Measurements from ENCODE around the gene C2orf42. TPM values are rescaled to one million over a fixed set of nuclear protein-coding genes. Genes with fewer than 3 reads are reported as not detected.

Gene C2orf42
- total RNA-seq, 1 experiment from 2014 or later = 6.8 TPM

GRCh38 chr2:70192516-70192915, 1.7 kb upstream of the C2orf42 start (continued):
- TF ChIP-seq ARID4B (CRISPR knock-in tag; IDR thresholded peaks at IDR 0.05; ENCODE audit: borderline replicate concordance) (no peak), TP53 (CRISPR knock-in tag; IDR thresholded peaks at IDR 0.05) (no peak), IRF2 (CRISPR knock-in tag; IDR thresholded peaks at IDR 0.05; ENCODE audit: borderline replicate concordance, low read depth) (no peak), JAZF1 (CRISPR knock-in tag; IDR thresholded peaks at IDR 0.05) (no peak), ZNF396 (CRISPR knock-in tag; IDR thresholded peaks at IDR 0.05; ENCODE audit: borderline replicate concordance) (no peak), MXD4 (CRISPR knock-in tag; IDR thresholded peaks at IDR 0.05; ENCODE audit: borderline replicate concordance) (no peak), ATF6 (CRISPR knock-in tag; IDR thresholded peaks at IDR 0.05) (no peak), MYBL2 (CRISPR knock-in tag; IDR thresholded peaks at IDR 0.05) (no peak), EMX1 (CRISPR knock-in tag; IDR thresholded peaks at IDR 0.05) (no peak), PREB (CRISPR knock-in tag; IDR thresholded peaks at IDR 0.05; ENCODE audit: borderline replicate concordance) (no peak)
- TF ChIP-seq, protein P1, sequence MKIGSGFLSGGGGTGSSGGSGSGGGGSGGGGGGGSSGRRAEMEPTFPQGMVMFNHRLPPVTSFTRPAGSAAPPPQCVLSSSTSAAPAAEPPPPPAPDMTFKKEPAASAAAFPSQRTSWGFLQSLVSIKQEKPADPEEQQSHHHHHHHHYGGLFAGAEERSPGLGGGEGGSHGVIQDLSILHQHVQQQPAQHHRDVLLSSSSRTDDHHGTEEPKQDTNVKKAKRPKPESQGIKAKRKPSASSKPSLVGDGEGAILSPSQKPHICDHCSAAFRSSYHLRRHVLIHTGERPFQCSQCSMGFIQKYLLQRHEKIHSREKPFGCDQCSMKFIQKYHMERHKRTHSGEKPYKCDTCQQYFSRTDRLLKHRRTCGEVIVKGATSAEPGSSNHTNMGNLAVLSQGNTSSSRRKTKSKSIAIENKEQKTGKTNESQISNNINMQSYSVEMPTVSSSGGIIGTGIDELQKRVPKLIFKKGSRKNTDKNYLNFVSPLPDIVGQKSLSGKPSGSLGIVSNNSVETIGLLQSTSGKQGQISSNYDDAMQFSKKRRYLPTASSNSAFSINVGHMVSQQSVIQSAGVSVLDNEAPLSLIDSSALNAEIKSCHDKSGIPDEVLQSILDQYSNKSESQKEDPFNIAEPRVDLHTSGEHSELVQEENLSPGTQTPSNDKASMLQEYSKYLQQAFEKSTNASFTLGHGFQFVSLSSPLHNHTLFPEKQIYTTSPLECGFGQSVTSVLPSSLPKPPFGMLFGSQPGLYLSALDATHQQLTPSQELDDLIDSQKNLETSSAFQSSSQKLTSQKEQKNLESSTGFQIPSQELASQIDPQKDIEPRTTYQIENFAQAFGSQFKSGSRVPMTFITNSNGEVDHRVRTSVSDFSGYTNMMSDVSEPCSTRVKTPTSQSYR (CRISPR knock-in tag; IDR thresholded peaks at IDR 0.05) = no peak
- TF ChIP-seq, protein P2, sequence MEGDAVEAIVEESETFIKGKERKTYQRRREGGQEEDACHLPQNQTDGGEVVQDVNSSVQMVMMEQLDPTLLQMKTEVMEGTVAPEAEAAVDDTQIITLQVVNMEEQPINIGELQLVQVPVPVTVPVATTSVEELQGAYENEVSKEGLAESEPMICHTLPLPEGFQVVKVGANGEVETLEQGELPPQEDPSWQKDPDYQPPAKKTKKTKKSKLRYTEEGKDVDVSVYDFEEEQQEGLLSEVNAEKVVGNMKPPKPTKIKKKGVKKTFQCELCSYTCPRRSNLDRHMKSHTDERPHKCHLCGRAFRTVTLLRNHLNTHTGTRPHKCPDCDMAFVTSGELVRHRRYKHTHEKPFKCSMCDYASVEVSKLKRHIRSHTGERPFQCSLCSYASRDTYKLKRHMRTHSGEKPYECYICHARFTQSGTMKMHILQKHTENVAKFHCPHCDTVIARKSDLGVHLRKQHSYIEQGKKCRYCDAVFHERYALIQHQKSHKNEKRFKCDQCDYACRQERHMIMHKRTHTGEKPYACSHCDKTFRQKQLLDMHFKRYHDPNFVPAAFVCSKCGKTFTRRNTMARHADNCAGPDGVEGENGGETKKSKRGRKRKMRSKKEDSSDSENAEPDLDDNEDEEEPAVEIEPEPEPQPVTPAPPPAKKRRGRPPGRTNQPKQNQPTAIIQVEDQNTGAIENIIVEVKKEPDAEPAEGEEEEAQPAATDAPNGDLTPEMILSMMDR (IDR thresholded peaks at IDR 0.05) = no peak
- TF ChIP-seq, protein P3, sequence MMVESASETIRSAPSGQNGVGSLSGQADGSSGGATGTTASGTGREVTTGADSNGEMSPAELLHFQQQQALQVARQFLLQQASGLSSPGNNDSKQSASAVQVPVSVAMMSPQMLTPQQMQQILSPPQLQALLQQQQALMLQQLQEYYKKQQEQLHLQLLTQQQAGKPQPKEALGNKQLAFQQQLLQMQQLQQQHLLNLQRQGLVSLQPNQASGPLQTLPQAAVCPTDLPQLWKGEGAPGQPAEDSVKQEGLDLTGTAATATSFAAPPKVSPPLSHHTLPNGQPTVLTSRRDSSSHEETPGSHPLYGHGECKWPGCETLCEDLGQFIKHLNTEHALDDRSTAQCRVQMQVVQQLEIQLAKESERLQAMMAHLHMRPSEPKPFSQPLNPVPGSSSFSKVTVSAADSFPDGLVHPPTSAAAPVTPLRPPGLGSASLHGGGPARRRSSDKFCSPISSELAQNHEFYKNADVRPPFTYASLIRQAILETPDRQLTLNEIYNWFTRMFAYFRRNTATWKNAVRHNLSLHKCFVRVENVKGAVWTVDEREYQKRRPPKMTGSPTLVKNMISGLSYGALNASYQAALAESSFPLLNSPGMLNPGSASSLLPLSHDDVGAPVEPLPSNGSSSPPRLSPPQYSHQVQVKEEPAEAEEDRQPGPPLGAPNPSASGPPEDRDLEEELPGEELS (CRISPR knock-in tag; IDR thresholded peaks at IDR 0.05) = no peak
